HEK293T (cell line): ENCODE measurements around the gene GRID2.

ENCODE experiments used
- CTCF ChIA-PET: fragments of 350-600 bp; formaldehyde crosslinking; extraction: SDS; loops from one replicate; lab custom pipeline; 2021; ENCODE audit warnings: antibody characterized with exemption, inconsistent platforms; lab: Yijun Ruan, JAX
- POLR2A ChIA-PET: fragments of 350-600 bp; formaldehyde crosslinking; extraction: SDS; loops from one replicate; lab custom pipeline; 2020; ENCODE audit warnings: antibody characterized with exemption, inconsistent platforms; lab: Yijun Ruan, JAX
- DNase-seq: peaks from one replicate; pipeline ENCODE4 v3.0.0; 2012; ENCODE audit warnings: mixed read lengths; ENCODE audit errors: extremely low spot score
- ARNT ChIP-seq: fragments of 450-650 bp; IDR thresholded peaks from 2 replicates; pipeline ENCODE4 v1.6.1; 2017; ENCODE audit warnings: mild to moderate bottlenecking
- BHLHE40 ChIP-seq: fragments of 450-650 bp; IDR thresholded peaks from 2 replicates; pipeline ENCODE4 v1.6.1; 2016; ENCODE audit warnings: mild to moderate bottlenecking, moderate library complexity, borderline replicate concordance
- CTBP1 ChIP-seq: fragments of 450-650 bp; IDR thresholded peaks from 2 replicates; pipeline ENCODE4 v1.6.1; 2016; ENCODE audit warnings: borderline replicate concordance
- ELF4 ChIP-seq: fragments of 450-650 bp; IDR thresholded peaks from 2 replicates; pipeline ENCODE4 v1.6.1; 2017; ENCODE audit warnings: antibody characterized with exemption
- FOXA1 ChIP-seq: fragments of 450-650 bp; IDR thresholded peaks from 2 replicates; pipeline ENCODE4 v1.6.1; 2016; ENCODE audit warnings: mild to moderate bottlenecking
- FOXK2 ChIP-seq: fragments of 450-650 bp; IDR thresholded peaks from 2 replicates; pipeline ENCODE4 v1.6.1; 2016; ENCODE audit warnings: mild to moderate bottlenecking
- FOXM1 ChIP-seq: fragments of 450-650 bp; IDR thresholded peaks from 2 replicates; pipeline ENCODE4 v1.6.1; 2017; ENCODE audit warnings: mild to moderate bottlenecking, borderline replicate concordance
- HDGF ChIP-seq: fragments of 450-650 bp; IDR thresholded peaks from 2 replicates; pipeline ENCODE4 v1.6.1; 2017; ENCODE audit warnings: antibody characterized with exemption, borderline replicate concordance
- L3MBTL2 ChIP-seq: fragments of 450-650 bp; conservative IDR thresholded peaks from 2 replicates; pipeline ENCODE4 v1.6.1; 2016; ENCODE audit warnings: mild to moderate bottlenecking
- LEF1 ChIP-seq: fragments of 450-650 bp; IDR thresholded peaks from 2 replicates; pipeline ENCODE4 v1.6.1; 2017; ENCODE audit warnings: mild to moderate bottlenecking, borderline replicate concordance
- NFRKB ChIP-seq: fragments of 450-650 bp; IDR thresholded peaks from 2 replicates; pipeline ENCODE4 v1.6.1; 2016; ENCODE audit warnings: mild to moderate bottlenecking, moderate library complexity
- SP1 ChIP-seq: fragments of 450-650 bp; IDR thresholded peaks from 2 replicates; pipeline ENCODE4 v1.6.1; 2017
- SUZ12 ChIP-seq: fragments of 450-650 bp; IDR thresholded peaks from 2 replicates; pipeline ENCODE4 v1.6.1; 2016; ENCODE audit warnings: mild to moderate bottlenecking
- TARDBP ChIP-seq: fragments of 450-650 bp; IDR thresholded peaks from 2 replicates; pipeline ENCODE4 v1.6.1; 2016
- ZNF384 ChIP-seq: fragments of 450-650 bp; IDR thresholded peaks from 2 replicates; pipeline ENCODE4 v1.6.1; 2016
- TF ChIP-seq, protein P1 (sequence below): fragments of 450-650 bp; IDR thresholded peaks from 2 replicates; pipeline ENCODE4 v1.6.1; 2016

Gene GRID2

GRCh38 chr4:93053140-93053539, 749.4 kb downstream of the GRID2 start:
- TF ChIP-seq, protein P1, sequence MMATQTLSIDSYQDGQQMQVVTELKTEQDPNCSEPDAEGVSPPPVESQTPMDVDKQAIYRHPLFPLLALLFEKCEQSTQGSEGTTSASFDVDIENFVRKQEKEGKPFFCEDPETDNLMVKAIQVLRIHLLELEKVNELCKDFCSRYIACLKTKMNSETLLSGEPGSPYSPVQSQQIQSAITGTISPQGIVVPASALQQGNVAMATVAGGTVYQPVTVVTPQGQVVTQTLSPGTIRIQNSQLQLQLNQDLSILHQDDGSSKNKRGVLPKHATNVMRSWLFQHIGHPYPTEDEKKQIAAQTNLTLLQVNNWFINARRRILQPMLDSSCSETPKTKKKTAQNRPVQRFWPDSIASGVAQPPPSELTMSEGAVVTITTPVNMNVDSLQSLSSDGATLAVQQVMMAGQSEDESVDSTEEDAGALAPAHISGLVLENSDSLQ: no peak
- TF ChIP-seq SP1 (no peak), FOXA1 (no peak), LEF1 (no peak), L3MBTL2 (no peak), CTBP1 (no peak), ARNT (no peak), ELF4 (no peak), FOXM1 (no peak), TARDBP (no peak), HDGF (no peak), ZNF384 (no peak), FOXK2 (no peak), BHLHE40 (no peak)
- no peak for DNase-seq
- POLR2A ChIA-PET: no interaction called here
- CTCF ChIA-PET: no interaction called here

DNA sequence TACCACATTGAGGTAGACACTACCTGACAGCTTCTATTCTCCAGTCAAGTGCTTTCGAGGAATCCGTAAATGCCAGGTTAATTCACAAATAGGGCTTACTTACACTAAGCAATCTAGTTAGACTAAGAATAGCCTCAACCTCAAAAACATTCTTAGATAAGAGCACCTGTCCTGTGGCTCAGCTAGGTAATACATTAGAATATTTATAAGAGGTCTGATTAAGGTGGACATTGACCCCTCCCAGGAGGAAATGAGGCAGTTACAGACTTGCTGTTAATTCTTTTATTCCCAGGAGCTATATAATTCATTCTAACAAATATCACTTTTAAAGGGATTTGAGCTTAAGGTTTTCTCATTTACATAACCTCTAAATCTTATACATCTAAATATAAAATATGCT, 758.1 kb downstream of the GRID2 start:
- no peak for DNase-seq
- TF ChIP-seq, protein P1: no peak
- TF ChIP-seq ZNF384 (no peak), LEF1 (no peak), NFRKB (no peak), SUZ12 (no peak), SP1 (no peak), BHLHE40 (no peak), FOXM1 (no peak), ELF4 (no peak), HDGF (no peak), FOXA1 (no peak), TARDBP (no peak), FOXK2 (no peak), ARNT (no peak), L3MBTL2 (no peak), CTBP1 (no peak)
- POLR2A ChIA-PET: no interaction called here
- CTCF ChIA-PET: no interaction called here

DNA sequence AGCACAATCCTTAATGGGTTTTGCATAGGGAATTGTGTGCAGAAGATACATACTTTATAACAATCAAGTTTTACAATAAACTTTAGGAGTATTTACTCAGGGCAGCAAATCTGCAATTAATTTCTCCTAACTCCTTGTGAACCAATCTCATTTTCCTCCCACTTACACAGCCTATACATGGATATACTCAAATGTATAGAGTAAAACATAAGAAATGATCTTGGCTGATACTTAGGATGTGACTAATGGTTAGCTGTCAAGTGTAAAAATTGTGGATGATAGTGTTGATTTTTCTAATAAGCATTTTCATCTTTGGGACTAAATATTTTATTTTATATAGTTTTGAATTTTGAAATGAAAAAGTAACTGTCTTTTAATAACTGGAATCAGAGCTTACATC, 759.6 kb downstream of the GRID2 start:
- TF ChIP-seq SUZ12 (no peak), FOXA1 (no peak), TARDBP (no peak), ELF4 (no peak), BHLHE40 (no peak), FOXM1 (no peak), L3MBTL2 (no peak), FOXK2 (no peak), LEF1 (no peak), ARNT (no peak), HDGF (no peak)
- TF ChIP-seq, protein P1: no peak
- ChIA-PET CTCF (no interaction called here), POLR2A (no interaction called here)
- DNase-seq: no peak

DNA sequence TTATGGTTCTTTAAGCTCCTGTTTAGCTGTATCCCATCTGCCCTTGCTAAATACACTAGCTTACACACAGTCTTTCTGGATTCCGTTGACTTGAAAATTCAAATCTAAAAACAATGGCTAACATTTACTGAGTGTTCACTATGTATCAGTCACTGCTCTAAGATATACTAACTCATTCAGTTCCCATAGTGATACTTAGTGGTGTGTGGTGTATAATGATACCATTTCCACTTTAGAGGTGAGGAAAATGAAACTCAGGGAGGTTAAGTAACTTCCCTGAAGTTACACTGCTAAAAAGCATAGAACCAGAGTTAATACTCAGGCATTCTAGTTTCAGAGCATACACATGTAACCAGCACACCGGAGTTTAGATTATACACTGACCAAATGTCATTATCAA, 762.0 kb downstream of the GRID2 start:
- ChIA-PET POLR2A (no interaction called here), CTCF (no interaction called here)
- TF ChIP-seq, protein P1: no peak
- TF ChIP-seq ELF4: no peak
- TF ChIP-seq SP1: no peak
- no peak for TF ChIP-seq L3MBTL2
- no peak for TF ChIP-seq SUZ12
- no peak for TF ChIP-seq ARNT
- TF ChIP-seq LEF1: no peak
- TF ChIP-seq CTBP1: no peak
- no peak for TF ChIP-seq FOXM1
- TF ChIP-seq NFRKB: no peak
- TF ChIP-seq FOXA1: no peak
- TF ChIP-seq BHLHE40: no peak
- TF ChIP-seq TARDBP: no peak
- TF ChIP-seq ZNF384: no peak
- no peak for TF ChIP-seq HDGF
- no peak for TF ChIP-seq FOXK2
- DNase-seq: no peak

GRCh38 chr4:93066749-93067148, 763.0 kb downstream of the GRID2 start:
- no peak for TF ChIP-seq CTBP1
- CTCF ChIA-PET: no interaction called here
- no peak for DNase-seq
- POLR2A ChIA-PET: no interaction called here

DNA sequence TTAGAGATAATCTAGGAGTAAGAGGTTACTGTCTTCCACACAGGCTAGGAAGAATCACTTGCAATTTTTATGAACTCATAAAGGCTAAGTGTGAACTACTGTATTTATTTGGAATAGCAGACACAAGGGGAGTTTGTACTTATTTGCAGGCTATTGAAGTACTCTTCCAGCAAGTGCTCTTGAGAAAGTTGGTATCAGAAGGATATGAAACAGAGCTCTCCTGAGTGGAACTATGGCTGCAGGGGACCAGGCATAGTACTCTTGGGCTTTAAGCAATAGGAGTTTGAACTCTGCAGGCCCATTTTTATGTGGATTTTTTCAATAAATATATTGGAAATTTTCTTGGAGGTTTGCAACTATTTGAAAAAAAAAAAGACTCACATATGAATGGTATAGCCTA, 768.5 kb downstream of the GRID2 start:
- no peak for DNase-seq
- CTCF ChIA-PET: no interaction called here
- TF ChIP-seq CTBP1 (no peak), SP1 (no peak), FOXK2 (no peak), BHLHE40 (no peak), FOXA1 (no peak), HDGF (no peak), ZNF384 (no peak), L3MBTL2 (no peak), NFRKB (no peak), SUZ12 (no peak), ELF4 (no peak), ARNT (no peak), TARDBP (no peak), FOXM1 (no peak), LEF1 (no peak)
- TF ChIP-seq, protein P1: no peak
- POLR2A ChIA-PET: no interaction called here
